ENCODE measurements around the gene KIAA1958.

Gene KIAA1958, protein sequence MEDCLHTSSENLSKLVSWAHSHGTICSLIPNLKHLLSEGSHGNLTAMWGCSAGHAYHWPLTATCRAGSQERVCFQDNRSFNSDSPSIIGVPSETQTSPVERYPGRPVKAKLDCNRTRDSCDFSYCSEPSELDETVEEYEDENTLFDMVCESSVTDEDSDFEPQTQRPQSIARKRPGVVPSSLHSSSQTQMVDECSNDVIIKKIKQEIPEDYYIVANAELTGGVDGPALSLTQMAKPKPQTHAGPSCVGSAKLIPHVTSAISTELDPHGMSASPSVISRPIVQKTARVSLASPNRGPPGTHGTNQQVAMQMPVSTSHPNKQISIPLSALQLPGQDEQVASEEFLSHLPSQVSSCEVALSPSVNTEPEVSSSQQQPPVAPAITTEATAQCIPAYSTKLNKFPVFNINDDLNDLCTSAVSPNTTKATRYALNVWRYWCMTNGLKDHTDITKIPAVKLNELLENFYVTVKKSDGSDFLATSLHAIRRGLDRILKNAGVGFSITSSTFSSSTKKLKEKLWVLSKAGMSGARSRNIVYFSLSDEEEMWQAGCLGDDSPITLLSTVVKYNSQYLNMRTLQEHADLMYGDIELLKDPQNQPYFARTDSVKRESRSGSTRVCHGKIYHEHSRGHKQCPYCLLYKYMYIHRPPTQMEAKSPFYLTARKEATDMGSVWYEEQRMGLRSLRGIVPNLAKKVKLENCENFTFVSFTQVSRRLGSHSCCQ

GRCh38 chr9:112486221-112487007 lies at the start of gene KIAA1958:
KIAA1958 (plus strand) TSS chr9:112486827; CDS start chr9:112574081, 87,254 bp downstream.
- DNase-seq = peak; percentile 86

DNA sequence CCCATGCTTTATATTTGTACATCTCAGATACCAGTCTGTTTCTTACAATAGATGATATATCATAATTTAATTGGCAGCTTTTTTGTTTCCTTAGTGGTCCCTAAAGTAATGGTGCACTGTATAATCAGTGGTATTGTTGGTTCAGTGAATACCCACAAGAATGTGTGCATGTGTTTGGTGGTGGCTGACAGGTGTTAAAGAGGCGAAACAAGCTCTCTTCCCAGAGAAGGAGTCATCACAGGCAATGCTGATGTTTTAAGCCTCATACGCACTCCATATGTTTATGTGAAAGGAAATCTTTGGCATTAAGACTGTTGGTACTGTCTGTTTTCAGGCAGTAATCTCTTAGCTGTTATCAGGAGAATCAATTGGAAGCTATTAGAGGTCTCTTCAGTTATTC lies 49.2 kb upstream of the KIAA1958 start:
- no peak for DNase-seq

DNA sequence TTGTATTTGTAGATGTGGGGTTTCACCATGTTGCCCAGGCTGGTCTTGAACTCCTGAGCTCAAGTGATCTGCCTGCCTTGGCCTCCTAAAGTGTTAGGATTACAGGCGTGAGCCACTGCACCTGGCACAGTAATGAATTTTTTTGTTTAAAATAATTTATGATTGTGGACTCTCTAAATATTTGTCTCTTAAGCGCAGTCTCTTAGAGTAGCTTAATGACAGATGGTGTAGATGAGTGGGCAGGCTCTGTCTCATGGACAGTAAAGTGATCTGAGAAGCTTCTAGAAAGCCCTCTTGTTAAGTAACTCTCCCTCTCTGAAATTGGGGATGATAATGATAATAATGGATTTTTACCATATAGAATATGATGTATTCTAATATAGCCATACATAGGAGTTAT lies 47.5 kb upstream of the KIAA1958 start:
- no peak for DNase-seq

DNA sequence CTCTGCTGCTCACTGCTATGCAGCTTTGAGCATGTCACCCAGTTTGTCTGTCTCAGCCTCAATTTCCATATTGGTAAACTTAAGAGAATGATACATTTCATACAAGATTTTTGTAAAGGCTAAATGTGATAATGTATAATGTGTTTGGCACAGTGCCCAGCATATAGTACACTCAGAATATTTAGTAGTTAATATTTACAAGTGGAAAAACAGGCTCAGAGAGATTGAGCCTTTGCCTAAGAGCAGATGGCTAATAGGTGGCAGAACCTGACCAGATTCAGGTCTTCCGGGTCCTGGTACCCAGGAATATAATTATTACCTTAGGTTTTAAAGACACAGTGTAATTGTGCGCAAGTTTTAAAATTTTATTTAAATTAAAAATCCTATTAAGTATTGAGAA lies 46.8 kb upstream of the KIAA1958 start:
- DNase-seq = no peak

DNA sequence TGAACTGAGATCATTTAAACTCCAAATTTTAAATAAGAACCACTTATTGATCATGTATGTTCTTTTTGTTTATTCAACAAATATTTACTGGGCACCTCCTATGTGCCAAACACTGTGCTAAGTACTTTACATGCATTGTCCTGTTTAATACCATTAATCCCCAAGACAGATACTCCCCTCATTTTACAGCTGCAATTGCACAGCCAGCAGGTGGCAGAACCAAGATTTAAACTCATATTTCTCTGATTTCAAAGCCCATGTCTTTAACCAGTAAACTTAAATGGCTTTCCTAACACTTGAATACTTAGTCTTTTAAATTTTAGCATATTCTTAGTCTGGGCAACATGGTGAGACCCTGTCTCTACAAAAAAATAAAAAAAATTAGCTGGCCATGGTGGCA lies 43.4 kb upstream of the KIAA1958 start:
- peak; percentile 43 for DNase-seq

GRCh38 chr9:112443636-112444035 lies 43.0 kb upstream of the KIAA1958 start:
- DNase-seq = no peak

DNA sequence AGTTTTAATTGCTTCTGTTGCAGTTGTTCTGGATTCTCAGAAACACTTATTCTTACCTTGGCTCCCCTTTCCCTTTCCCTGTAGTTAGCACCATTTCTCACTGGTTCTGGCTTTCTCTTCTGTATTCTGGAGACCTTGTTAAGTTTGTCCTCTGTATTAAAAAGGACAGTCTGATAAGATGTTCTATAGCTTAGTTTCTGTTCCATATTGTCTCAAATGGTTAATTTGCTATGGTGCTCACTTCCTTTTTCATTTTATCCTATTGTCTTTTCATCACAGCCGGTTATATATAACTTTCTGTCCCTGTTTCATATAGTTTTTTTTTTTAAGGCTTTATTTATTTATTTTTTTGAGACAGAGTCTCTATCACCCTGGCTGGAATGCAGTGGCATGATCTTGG lies 41.4 kb upstream of the KIAA1958 start:
- DNase-seq = no peak

GRCh38 chr9:112446080-112446479 lies 40.5 kb upstream of the KIAA1958 start:
- DNase-seq = no peak

DNA sequence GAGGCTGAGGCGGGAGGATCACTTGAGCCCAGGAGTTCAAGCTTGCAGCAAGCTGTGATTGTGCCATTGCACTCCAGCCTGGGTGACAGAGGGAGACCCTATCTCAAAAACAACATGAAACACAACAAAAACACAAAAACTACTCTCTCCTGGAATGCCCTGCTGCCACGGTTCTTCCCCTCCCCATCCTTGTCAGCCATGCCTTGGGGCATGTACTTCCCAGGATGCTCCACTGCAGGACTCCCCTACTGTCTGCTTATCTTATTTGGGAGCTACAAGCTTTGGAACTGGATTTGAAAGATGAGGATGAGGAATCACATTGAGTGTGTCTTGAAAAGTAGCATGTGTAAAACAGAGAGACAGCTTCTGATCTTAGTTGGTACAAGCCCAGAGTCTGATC lies 40.1 kb upstream of the KIAA1958 start:
- DNase-seq = no peak

GRCh38 chr9:112447283-112447761 lies 39.3 kb upstream of the KIAA1958 start:
- no peak for DNase-seq

- no peak for DNase-seq
Measured at GRCh38 chr9:112462855-112463254, 23.8 kb upstream of the KIAA1958 start.

- DNase-seq = no peak
Measured at GRCh38 chr9:112465352-112465751, 21.3 kb upstream of the KIAA1958 start.

- DNase-seq = no peak
Measured at GRCh38 chr9:112472996-112473395, 13.6 kb upstream of the KIAA1958 start.

- no peak for DNase-seq
Measured at GRCh38 chr9:112473986-112474385, 12.6 kb upstream of the KIAA1958 start.

GRCh38 chr9:112475318-112475717 lies 11.3 kb upstream of the KIAA1958 start:
- no peak for DNase-seq

DNA sequence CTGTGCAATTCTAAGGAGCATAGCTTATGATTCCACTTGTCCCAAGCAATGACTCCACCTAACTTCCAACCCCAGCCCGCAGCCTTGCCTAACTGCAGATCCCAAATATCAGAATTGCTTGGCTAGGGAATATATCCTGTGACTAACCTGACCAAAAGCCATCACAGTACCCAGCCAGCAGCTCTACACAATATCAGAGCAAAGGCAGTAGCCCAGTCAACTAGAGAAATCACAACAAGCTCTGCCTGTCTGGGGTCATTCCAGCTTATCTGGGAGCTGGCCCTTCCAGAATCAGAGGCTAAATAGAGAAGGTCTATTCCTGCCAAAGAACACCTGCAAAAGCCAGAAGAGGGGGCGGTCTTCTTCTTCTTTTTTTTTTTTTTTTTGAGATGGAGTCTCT lies 9.3 kb upstream of the KIAA1958 start:
- no peak for DNase-seq

DNA sequence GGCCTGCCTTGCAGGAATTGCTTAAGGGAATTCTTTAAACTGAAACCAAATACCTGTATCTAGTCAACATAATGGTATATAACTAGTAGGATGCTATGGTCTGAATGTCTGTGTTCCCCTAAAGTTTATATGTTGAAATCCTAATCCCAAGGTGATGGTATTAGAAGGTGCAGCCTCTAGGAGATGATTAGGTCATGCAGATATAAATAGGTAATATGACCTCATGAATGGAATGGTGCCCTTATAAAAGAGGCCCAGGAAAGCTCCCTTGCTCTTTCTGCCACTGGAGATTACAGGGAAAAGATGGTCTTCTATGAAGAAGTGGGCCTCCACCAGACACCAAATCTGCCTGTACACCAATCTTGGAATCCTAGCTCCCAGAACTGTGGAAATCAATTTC lies 7.4 kb upstream of the KIAA1958 start:
- no peak for DNase-seq

- no peak for DNase-seq
Measured at GRCh38 chr9:112484607-112485006, 2.0 kb upstream of the KIAA1958 start.

DNA sequence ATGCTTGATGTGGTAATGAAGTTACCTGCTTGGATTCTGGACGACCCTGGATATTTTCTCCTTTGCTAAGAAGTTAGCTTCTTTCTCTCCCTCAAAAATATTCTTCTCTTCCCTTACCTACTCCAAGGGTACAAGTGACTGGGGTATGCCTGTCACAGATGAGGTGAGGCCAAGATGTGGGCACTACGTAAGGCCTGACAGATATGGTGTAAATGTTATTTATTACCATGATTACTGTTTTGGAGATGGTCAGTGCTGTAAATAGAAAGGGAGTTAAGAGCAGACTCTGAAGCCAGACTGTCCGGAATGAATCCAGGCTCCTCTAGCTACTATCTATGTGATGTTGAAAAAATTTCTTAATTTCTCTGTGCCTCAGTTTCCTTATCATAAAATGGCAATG lies 1.1 kb upstream of the KIAA1958 start:
- no peak for DNase-seq

- DNase-seq = peak; percentile 58
Measured at GRCh38 chr9:112487008-112487798, 576 bp downstream of the KIAA1958 start.

- DNase-seq = no peak
Measured at GRCh38 chr9:112487799-112488340, 1.2 kb downstream of the KIAA1958 start.

DNA sequence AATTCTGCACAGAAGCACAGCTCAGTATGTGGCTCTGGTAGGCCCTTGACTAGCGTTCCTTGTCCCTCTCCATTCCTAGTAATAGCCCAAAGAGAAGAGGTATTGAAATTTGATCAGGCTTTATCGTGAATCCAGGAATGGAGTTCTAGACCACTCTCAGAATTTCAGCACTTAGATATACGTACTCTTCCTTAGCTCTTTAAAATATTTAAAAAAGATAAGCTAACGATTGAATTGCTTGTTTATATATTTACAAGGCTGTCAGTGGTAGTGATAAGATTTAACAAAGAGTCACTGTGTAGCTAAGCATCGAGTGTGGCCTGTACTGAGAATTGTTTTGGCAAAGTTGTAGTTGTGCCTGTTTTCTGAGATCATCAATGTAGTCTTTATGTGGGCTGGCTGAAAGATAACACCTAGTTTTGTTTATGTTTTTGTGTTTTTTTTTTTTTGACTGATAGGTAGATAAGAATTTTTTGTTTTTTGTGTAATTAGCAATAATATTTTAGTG lies 2.5 kb downstream of the KIAA1958 start:
- DNase-seq = no peak
